Fibroblast of lung (primary cell): ENCODE results near the gene TSHZ2.

Experiments
- EZH2 ChIP-seq: IDR thresholded peaks from 2 replicates; pipeline ENCODE4 v1.5.1; 2012; ENCODE audit warnings: low read length, control low read depth, mild to moderate bottlenecking; ENCODE audit errors: missing control alignments
- TF ChIP-seq, protein P1 (sequence below), 2 donors: IDR thresholded peaks in 1 of 2; conservative IDR thresholded peaks in 1 of 2; 1 replicate in 1 of 2; 2 replicates in 1 of 2; pipeline ENCODE4 v1.5.1; 2011 to 2012; ENCODE audit warnings: low read length in 2 of 2, control low read depth in 1 of 2, inconsistent platforms in 1 of 2, low read depth in 1 of 2, mild to moderate bottlenecking in 1 of 2

DNA sequence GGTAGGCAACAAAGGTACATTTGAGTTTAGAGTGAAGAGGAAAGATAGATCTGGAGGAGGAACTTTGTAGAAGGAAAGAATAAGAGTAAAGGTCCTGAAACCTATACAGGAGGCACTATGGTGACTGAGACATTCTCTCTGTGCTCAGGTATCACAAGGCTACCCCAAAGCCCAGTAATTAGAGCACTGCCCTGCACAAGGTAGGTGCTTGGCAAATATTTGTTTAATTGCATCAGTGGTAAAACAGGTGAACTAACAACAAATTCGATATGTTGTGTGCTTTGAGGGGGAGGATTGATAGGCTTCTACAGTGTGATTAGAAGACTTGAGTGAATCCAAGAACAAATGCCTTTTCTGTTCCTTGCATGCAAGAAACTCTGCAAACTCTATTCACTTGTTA, 6.8 kb upstream of the TSHZ2 start:
- TF ChIP-seq, protein P1, sequence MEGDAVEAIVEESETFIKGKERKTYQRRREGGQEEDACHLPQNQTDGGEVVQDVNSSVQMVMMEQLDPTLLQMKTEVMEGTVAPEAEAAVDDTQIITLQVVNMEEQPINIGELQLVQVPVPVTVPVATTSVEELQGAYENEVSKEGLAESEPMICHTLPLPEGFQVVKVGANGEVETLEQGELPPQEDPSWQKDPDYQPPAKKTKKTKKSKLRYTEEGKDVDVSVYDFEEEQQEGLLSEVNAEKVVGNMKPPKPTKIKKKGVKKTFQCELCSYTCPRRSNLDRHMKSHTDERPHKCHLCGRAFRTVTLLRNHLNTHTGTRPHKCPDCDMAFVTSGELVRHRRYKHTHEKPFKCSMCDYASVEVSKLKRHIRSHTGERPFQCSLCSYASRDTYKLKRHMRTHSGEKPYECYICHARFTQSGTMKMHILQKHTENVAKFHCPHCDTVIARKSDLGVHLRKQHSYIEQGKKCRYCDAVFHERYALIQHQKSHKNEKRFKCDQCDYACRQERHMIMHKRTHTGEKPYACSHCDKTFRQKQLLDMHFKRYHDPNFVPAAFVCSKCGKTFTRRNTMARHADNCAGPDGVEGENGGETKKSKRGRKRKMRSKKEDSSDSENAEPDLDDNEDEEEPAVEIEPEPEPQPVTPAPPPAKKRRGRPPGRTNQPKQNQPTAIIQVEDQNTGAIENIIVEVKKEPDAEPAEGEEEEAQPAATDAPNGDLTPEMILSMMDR (conservative IDR thresholded peaks at IDR 0.05 in 1 of 2, IDR thresholded peaks at IDR 0.05 in 1 of 2; ENCODE audit: low read depth in 1 of 2, low read length in 2 of 2): no peak
- no peak for TF ChIP-seq EZH2
